GM12864 (cell line): ENCODE data around the gene FAM13A.

Source experiments
- DNase-seq: peaks from one replicate; pipeline ENCODE4 v3.0.0-alpha.2; 2011; ENCODE audit warnings: low read depth
- H3K4me3 ChIP-seq: 2 replicates; pipeline ENCODE4 v1.5.1; 2011; ENCODE audit warnings: mild to moderate bottlenecking, low read depth, low read length, control low read depth
- TF ChIP-seq, protein P1 (sequence below): IDR thresholded peaks from 2 replicates; pipeline ENCODE4 v1.5.1; 2011; ENCODE audit warnings: low read depth, mild to moderate bottlenecking, moderate library complexity, low read length, control low read depth, inconsistent platforms; ENCODE audit errors: missing control alignments

FAM13A gene

DNA sequence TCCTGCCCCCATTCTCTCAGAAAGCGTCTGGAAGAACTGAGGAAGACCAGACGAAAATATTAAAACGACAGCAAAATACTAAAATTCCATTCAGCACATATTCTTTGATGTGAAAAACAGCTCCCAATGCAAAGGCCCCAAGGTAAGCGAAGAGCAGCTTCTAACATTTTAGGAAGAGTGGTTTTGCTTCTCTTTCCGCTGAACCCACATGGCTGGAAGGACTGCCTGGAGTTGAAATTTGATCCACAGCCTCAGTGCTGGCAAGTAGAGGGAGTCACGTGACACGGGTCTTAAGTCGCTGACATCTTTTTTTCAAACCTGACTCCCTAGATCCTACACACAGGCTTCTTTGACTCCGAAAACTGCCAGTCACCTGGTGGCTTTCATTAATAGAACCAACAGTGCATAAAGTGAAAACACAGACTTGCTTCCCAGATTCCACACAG, at the start of gene FAM13A:
FAM13A (minus strand) TSS at position 233 of the 446 bp plus-strand sequence; CDS start at position 12, 221 bp downstream.
- TF ChIP-seq, protein P1, sequence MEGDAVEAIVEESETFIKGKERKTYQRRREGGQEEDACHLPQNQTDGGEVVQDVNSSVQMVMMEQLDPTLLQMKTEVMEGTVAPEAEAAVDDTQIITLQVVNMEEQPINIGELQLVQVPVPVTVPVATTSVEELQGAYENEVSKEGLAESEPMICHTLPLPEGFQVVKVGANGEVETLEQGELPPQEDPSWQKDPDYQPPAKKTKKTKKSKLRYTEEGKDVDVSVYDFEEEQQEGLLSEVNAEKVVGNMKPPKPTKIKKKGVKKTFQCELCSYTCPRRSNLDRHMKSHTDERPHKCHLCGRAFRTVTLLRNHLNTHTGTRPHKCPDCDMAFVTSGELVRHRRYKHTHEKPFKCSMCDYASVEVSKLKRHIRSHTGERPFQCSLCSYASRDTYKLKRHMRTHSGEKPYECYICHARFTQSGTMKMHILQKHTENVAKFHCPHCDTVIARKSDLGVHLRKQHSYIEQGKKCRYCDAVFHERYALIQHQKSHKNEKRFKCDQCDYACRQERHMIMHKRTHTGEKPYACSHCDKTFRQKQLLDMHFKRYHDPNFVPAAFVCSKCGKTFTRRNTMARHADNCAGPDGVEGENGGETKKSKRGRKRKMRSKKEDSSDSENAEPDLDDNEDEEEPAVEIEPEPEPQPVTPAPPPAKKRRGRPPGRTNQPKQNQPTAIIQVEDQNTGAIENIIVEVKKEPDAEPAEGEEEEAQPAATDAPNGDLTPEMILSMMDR, result no peak
- DNase-seq, result no peak
- no peak within 1 kb of the TSS for H3K4me3 ChIP-seq

- no peak overlapping the region for H3K4me3 ChIP-seq
- no peak for DNase-seq
- TF ChIP-seq, protein P1, result no peak
Measured at GRCh38 chr4:89105726-89106125, 48.7 kb upstream of the FAM13A start.

GRCh38 chr4:89101256-89102161, 44.5 kb upstream of the FAM13A start:
- H3K4me3 ChIP-seq, result no peak overlapping the region; the same call in 1 of the 2 replicates
- TF ChIP-seq, protein P1, result no peak
- peak; percentile 51 for DNase-seq

DNA sequence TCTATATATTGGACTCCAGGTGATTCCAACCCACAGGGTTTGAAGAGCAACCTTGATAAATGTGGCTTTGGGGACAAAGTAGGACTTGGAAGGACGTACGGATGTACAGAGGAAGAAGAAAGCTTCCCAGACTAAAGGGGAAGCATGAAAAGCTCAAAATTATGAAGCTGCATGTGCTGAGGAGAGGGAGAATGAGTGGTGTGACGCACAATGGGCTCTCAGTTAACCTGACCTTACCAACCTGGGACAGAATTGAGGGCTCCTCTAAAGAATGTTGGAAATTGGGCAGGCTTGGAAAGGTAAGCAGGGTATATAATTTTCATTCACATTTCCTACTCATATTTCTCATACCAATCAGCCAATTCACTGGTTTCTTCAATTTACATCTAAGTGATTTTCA, 43.9 kb upstream of the FAM13A start:
- no peak overlapping the region; the same call in 1 of the 2 replicates for H3K4me3 ChIP-seq
- no peak for DNase-seq
- TF ChIP-seq, protein P1, result no peak

DNA sequence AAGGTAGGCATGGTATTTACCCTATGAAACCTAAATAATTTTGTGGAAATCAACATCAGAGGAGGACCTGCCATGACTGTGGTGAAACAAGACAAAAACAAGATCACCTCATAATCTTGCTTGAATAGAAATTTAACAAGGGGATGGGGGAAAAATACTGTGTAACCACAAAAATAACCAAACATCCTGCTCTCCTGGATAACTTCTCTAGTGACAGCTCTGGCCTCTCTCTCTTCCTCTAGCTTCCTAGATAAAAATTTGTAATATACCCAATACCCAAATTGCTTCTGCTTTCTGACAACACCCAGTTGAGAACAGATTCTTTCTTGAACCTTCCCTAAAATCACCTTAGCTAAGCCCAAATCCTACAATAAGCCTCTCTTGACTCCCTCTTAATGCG, 42.5 kb upstream of the FAM13A start:
- TF ChIP-seq, protein P1, result no peak
- DNase-seq, result no peak
- H3K4me3 ChIP-seq, result no peak overlapping the region

DNA sequence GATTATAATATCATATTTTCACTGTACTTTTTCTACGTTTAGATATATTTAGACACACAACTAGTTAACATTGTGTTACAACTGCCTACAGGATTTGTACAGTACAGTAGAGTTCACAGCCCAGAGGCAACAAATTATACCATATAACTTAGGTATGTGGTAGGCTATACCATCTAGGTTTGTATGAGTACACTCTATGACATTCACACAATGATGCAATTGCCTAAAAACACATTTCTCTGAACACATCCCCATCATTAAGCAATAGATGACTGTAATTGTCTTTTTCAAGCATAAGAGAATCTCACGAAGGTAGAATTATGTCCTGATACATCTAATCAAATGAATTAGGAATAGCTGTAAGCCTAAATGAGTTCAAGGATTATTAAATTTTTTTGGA, 42.0 kb upstream of the FAM13A start:
- no peak for DNase-seq
- no peak overlapping the region for H3K4me3 ChIP-seq
- TF ChIP-seq, protein P1, result no peak
